H1 (cell line): ENCODE measurements around the gene HSD11B1L. TPM values are rescaled to one million over a fixed set of nuclear protein-coding genes. Genes with fewer than 3 reads are reported as not detected.

ENCODE experiments used
- CTCF ChIA-PET: fragments of 300-600 bp; sonication (Branson Sonifier 250); formaldehyde crosslinking; loops from one replicate; lab custom pipeline; 2021; ENCODE audit not compliant: partially characterized antibody; lab: Charles Lee
- POLR2A ChIA-PET: fragments of 300-600 bp; sonication (Branson Sonifier 250); formaldehyde crosslinking; loops from one replicate; lab custom pipeline; 2021; ENCODE audit warnings: inconsistent platforms; ENCODE audit not compliant: partially characterized antibody; lab: Charles Lee
- DNase-seq, 2 experiments: peaks; one replicate each; pipeline versions ENCODE4 v3.0.0 to v3.0.0-alpha.2; 2010 to 2022; ENCODE audit warnings: low spot score in 2 of 2, low read depth in 1 of 2, mixed read lengths in 1 of 2
- FAIRE-seq: peaks from 2 replicates; lab custom pipeline; 2011; peaks lifted over from hg19 to GRCh38; lab: Jason Lieb, UNC
- H2AFZ ChIP-seq: 2 replicates; pipeline ENCODE4 v1.8.1; 2012; ENCODE audit warnings: low read length, inconsistent platforms
- H2AK5ac ChIP-seq: 2 replicates; pipeline ENCODE4 v1.6.1; 2013; ENCODE audit warnings: low read depth, low read length
- H2BK120ac ChIP-seq: replicated peaks from 2 replicates; pipeline ENCODE3; 2013; ENCODE audit warnings: low read depth, low read length, inconsistent platforms
- H2BK12ac ChIP-seq: 2 replicates; pipeline ENCODE4 v1.6.1; 2013; ENCODE audit warnings: low read depth, low read length
- H2BK15ac ChIP-seq: 2 replicates; pipeline ENCODE4 v1.6.1; 2013; ENCODE audit warnings: low read length
- H2BK20ac ChIP-seq: 2 replicates; pipeline ENCODE4 v1.6.1; 2013; ENCODE audit warnings: low read length
- H2BK5ac ChIP-seq: 2 replicates; pipeline ENCODE4 v1.6.1; 2013; ENCODE audit warnings: low read depth, low read length
- H3K14ac ChIP-seq: 2 replicates; pipeline ENCODE4 v1.6.1; 2013; ENCODE audit warnings: inconsistent platforms; ENCODE audit not compliant: insufficient read length
- H3K18ac ChIP-seq: 2 replicates; pipeline ENCODE4 v1.6.1; 2013; ENCODE audit warnings: low read length; ENCODE audit errors: extremely low read depth
- H3K23ac ChIP-seq: 2 replicates; pipeline ENCODE4 v1.6.1; 2013; ENCODE audit warnings: inconsistent platforms; ENCODE audit not compliant: insufficient read length
- H3K23me2 ChIP-seq: 2 replicates; pipeline ENCODE4 v1.6.1; 2013; ENCODE audit warnings: low read depth, low read length
- H3K27ac ChIP-seq: 2 replicates; pipeline ENCODE4 v1.6.1; 2011; ENCODE audit warnings: low read depth, low read length, inconsistent platforms
- H3K27me3 ChIP-seq, 4 experiments: replicated peaks in 1 of 4; 1 replicate in 1 of 4; 2 replicates in 3 of 4; pipeline versions ENCODE4 v1.6.1 to v1.8.1; 2011 to 2013; ENCODE audit warnings: low read length in 3 of 4, mild to moderate bottlenecking in 3 of 4, inconsistent platforms in 2 of 4, mixed read lengths in 2 of 4, moderate library complexity in 1 of 4; ENCODE audit not compliant: control insufficient read depth in 3 of 4, insufficient read depth in 3 of 4; ENCODE audit errors: extremely low read depth in 1 of 4
- H3K36me3 ChIP-seq, 4 experiments: 2 replicates each; pipeline versions ENCODE4 v1.6.1 to v1.8.1; 2011 to 2013; ENCODE audit warnings: mild to moderate bottlenecking in 4 of 4, low read length in 3 of 4, moderate library complexity in 2 of 4, control low read depth in 1 of 4, inconsistent platforms in 1 of 4; ENCODE audit not compliant: insufficient read depth in 4 of 4, control insufficient read depth in 2 of 4
- H3K4ac ChIP-seq: replicated peaks from 2 replicates; pipeline ENCODE3; 2013; ENCODE audit warnings: low read length, low read depth, mixed read lengths, inconsistent platforms; ENCODE audit not compliant: insufficient read length
- H3K4me1 ChIP-seq, 4 experiments: replicated peaks in 1 of 4; 1 replicate in 1 of 4; 2 replicates in 3 of 4; pipeline versions ENCODE4 v1.6.1 to v1.8.1; 2011 to 2013; ENCODE audit warnings: low read length in 3 of 4, inconsistent platforms in 2 of 4, mixed read lengths in 1 of 4; ENCODE audit not compliant: insufficient read depth in 4 of 4, control insufficient read depth in 3 of 4
- H3K4me2 ChIP-seq, 2 experiments: 2 replicates each; pipeline versions ENCODE4 v1.6.1 to v1.8.1; 2011 to 2013; ENCODE audit warnings: low read depth in 2 of 2, low read length in 2 of 2, control low read depth in 1 of 2, inconsistent platforms in 1 of 2, mild to moderate bottlenecking in 1 of 2; ENCODE audit not compliant: insufficient read depth in 1 of 2
- H3K4me3 ChIP-seq, 4 experiments: fragments of 200-600, 300-600 bp in 1 of 4; sonication (generic), shearing (Covaris generic), sonication (Bioruptor Twin) in 1 of 4; 2 replicates each; pipeline versions ENCODE4 v1.5.1 to v1.8.1; 2011 to 2016; ENCODE audit warnings: low read length in 4 of 4, low read depth in 3 of 4, control low read depth in 2 of 4, inconsistent platforms in 2 of 4, mild to moderate bottlenecking in 2 of 4, mixed read lengths in 1 of 4, moderate library complexity in 1 of 4; ENCODE audit not compliant: insufficient read depth in 2 of 4; ENCODE audit errors: extremely low read depth in 1 of 4
- H3K56ac ChIP-seq: replicated peaks from 2 replicates; pipeline ENCODE3; 2013; ENCODE audit warnings: low read depth, mild to moderate bottlenecking, mixed read lengths, low read length, inconsistent platforms; ENCODE audit not compliant: insufficient read length
- H3K79me1 ChIP-seq: 2 replicates; pipeline ENCODE4 v1.6.1; 2013; ENCODE audit warnings: low read depth, low read length, control low read depth
- H3K79me2 ChIP-seq, 2 experiments: 2 replicates each; pipeline versions ENCODE4 v1.6.1 to v1.8.1; 2012 to 2013; ENCODE audit warnings: low read length in 2 of 2, mild to moderate bottlenecking in 2 of 2, inconsistent platforms in 1 of 2; ENCODE audit not compliant: insufficient read depth in 2 of 2, control insufficient read depth in 1 of 2
- H3K9ac ChIP-seq, 4 experiments: replicated peaks in 1 of 4; 1 replicate in 1 of 4; 2 replicates in 3 of 4; pipeline versions ENCODE4 v1.6.1 to v1.8.1; 2011 to 2013; ENCODE audit warnings: low read depth in 3 of 4, low read length in 3 of 4, control low read depth in 2 of 4, mild to moderate bottlenecking in 2 of 4, moderate library complexity in 2 of 4, inconsistent platforms in 1 of 4; ENCODE audit errors: extremely low read depth in 1 of 4
- H3K9me3 ChIP-seq, 2 experiments: 2 replicates each; pipeline versions ENCODE4 v1.6.1 to v1.8.1; 2012 to 2013; ENCODE audit warnings: mild to moderate bottlenecking in 2 of 2, moderate library complexity in 2 of 2, control low read depth in 1 of 2, inconsistent platforms in 1 of 2, low read depth in 1 of 2, low read length in 1 of 2, mixed read lengths in 1 of 2; ENCODE audit not compliant: insufficient read depth in 2 of 2
- H4K20me1 ChIP-seq, 2 experiments: replicated peaks in 1 of 2; 2 replicates each; pipeline versions ENCODE3 to v1.8.1; 2011 to 2013; ENCODE audit warnings: inconsistent platforms in 2 of 2, low read length in 2 of 2, mild to moderate bottlenecking in 1 of 2; ENCODE audit not compliant: insufficient read depth in 2 of 2, control insufficient read depth in 1 of 2
- H4K5ac ChIP-seq: 2 replicates; pipeline ENCODE4 v1.6.1; 2013; ENCODE audit warnings: low read length, low read depth, mixed read lengths, inconsistent platforms; ENCODE audit not compliant: insufficient read length
- H4K8ac ChIP-seq: 2 replicates; pipeline ENCODE4 v1.8.0; 2013; ENCODE audit warnings: mild to moderate bottlenecking, moderate library complexity, low read length, inconsistent platforms; ENCODE audit not compliant: insufficient read depth; ENCODE audit errors: extremely low read depth
- H4K91ac ChIP-seq: replicated peaks from 2 replicates; pipeline ENCODE3; 2013; ENCODE audit warnings: low read length, mixed read lengths, inconsistent platforms; ENCODE audit not compliant: insufficient read length
- RBBP5 ChIP-seq: IDR thresholded peaks from 2 replicates; pipeline ENCODE4 v1.7.1; 2012; ENCODE audit warnings: low read depth, mild to moderate bottlenecking, inconsistent platforms, low read length, moderate library complexity, borderline replicate concordance
- WGBS, 2 experiments: shearing (Covaris generic) in 1 of 2; methylation state at CpG; one replicate each; pipeline versions ENCODE4 v1.1.6 to v1.1.7; 2013 to 2015; ENCODE audit warnings: low lambda C conversion rate in 2 of 2, mixed read lengths in 2 of 2, inconsistent platforms in 1 of 2, low coverage in 1 of 2, missing lambda C conversion rate in 1 of 2; ENCODE audit not compliant: insufficient replicate concordance in 2 of 2, insufficient coverage in 1 of 2, insufficient read length in 1 of 2; ENCODE audit errors: extremely low coverage in 1 of 2, missing lambda C conversion rate in 1 of 2; 5-methylcytosine and 5-hydroxymethylcytosine counted together
- polyA plus RNA-seq, 7 experiments: library from polyadenylated mRNA; depleted of rRNA in 3 of 7; stranded (reverse) in 5 of 7; unstranded in 2 of 7; fragments of >200 nt in 5 of 7; fragments of 200-250 nt in 2 of 7; gene quantifications; 1 replicate in 5 of 7; 2 replicates in 1 of 7; 4 replicates in 1 of 7; pipeline versions ENCODE4 v1.2.1 to v1.2.3, GENCODE V29; 2011 to 2013; ENCODE audit warnings: missing spikeins in 2 of 7, mixed read lengths in 2 of 7
- total RNA-seq: library from RNA; stranded (reverse); fragmentation: NEBNext Ultra II Directional; extraction: Animal tissue kit (Norgen Biotek cat#: 25700); gene quantifications from 2 replicates; pipeline ENCODE4 v1.2.1, GENCODE V29; 2021
- TF ChIP-seq, protein P1 (sequence below): IDR thresholded peaks from 2 replicates; pipeline ENCODE4 v1.6.1; 2012; ENCODE audit warnings: inconsistent platforms

HSD11B1L gene
- total and polyA plus RNA-seq, 2 of the 8 experiments (the other 6 are each of a cell fraction or from before 2014, with no cell fraction given), result 8.2 to 20.6 TPM

DNA sequence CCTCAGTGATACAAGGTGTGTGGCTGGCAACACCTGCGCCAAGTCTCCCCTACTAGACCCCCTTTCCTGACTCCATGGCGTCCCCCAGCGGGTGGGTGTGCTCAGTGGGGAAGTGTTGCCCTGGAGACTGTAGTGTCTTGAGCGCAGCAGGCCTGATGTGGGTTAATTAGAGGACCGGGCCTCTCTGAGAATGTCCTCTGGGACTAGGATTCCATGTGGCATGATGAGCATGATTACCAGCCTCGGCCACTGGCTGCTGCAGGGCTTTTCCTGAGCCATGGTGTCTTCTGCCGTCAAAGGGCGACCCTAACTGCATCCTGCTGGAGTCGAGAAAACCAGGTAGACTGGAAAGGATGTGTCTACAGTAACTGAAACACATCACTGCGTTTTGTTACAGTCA, 28.6 kb upstream of the HSD11B1L start:
- ChIA-PET CTCF (no interaction called here), POLR2A (interaction anchor here (1.0 kb wide), 1 partner anchor 15 kb away, joined by 3 read pairs; no protein-coding TSS in a partner anchor)
- Histone ChIP-seq H3K14ac (no peak overlapping the region), H3K9me3 (no peaks in the 10 kb centered on the region), H3K4ac (no peak overlapping the region), H2BK20ac (no peak overlapping the region), H3K79me1 (no peaks in the 10 kb centered on the region; the same call in 1 of the 2 replicates), H3K79me2 (no peaks in the 10 kb centered on the region), H3K18ac (no peak overlapping the region), H4K5ac (no peak overlapping the region), H3K23me2 (no peaks in the 10 kb centered on the region), H4K91ac (no peak overlapping the region), H2BK120ac (no peak overlapping the region), H3K4me1 (no peaks in the 10 kb centered on the region), H3K9ac (no peak overlapping the region), H3K36me3 (peaks cover 43 to 90% (median 73%) of the 10 kb centered on the region in 4 experiments), H3K23ac (no peak overlapping the region), H4K8ac (no peak overlapping the region), H2AK5ac (no peak overlapping the region), H3K4me3 (no peak overlapping the region), H2BK12ac (no peak overlapping the region), H2AFZ (no peak overlapping the region), H2BK5ac (no peak overlapping the region), H4K20me1 (peaks cover 1 to 6% of the 10 kb centered on the region in 2 experiments), H3K56ac (no peak overlapping the region), H3K27ac (no peak overlapping the region), H3K4me2 (no peak overlapping the region), H2BK15ac (no peak overlapping the region), H3K27me3 (no peaks in the 10 kb centered on the region)
- WGBS, 2 experiments, result 96% methylated on average over 10 of the region's 10 CpGs; no CpG with 5 or more reads in 1 of the 2 experiments
- TF ChIP-seq, protein P1, sequence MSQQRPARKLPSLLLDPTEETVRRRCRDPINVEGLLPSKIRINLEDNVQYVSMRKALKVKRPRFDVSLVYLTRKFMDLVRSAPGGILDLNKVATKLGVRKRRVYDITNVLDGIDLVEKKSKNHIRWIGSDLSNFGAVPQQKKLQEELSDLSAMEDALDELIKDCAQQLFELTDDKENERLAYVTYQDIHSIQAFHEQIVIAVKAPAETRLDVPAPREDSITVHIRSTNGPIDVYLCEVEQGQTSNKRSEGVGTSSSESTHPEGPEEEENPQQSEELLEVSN, result no peak
- TF ChIP-seq RBBP5, result no peak
- no peak for FAIRE-seq
- no peak for DNase-seq
